GM18508 (cell line): ENCODE data around the gene PLCL1.

Experiments used
- ATAC-seq: cut with Tn5 transposase; IDR thresholded peaks from one replicate; pipeline ENCODE4 v1.9.1; 2021; ENCODE audit warnings: moderate number of reproducible peaks; ENCODE audit not compliant: insufficient read depth, unreplicated experiment

Gene PLCL1

GRCh38 chr2:197879812-197880408 is 75.5 kb downstream of the PLCL1 start:
- ATAC-seq = no peak

- no peak for ATAC-seq
Measured at GRCh38 chr2:197883354-197884032, 79.1 kb downstream of the PLCL1 start.

- ATAC-seq = no peak
Measured at GRCh38 chr2:197884252-197884651, 79.9 kb downstream of the PLCL1 start.

- ATAC-seq = no peak
Measured at GRCh38 chr2:197885126-197885525, 80.7 kb downstream of the PLCL1 start.

- no peak for ATAC-seq
Measured at GRCh38 chr2:197885587-197885986, 81.2 kb downstream of the PLCL1 start.

- ATAC-seq = no peak
Measured at GRCh38 chr2:197888321-197888720, 83.9 kb downstream of the PLCL1 start.

GRCh38 chr2:197889041-197889440 is 84.6 kb downstream of the PLCL1 start:
- peak; percentile 100 for ATAC-seq

GRCh38 chr2:197890168-197890567 is 85.8 kb downstream of the PLCL1 start:
- no peak for ATAC-seq

- ATAC-seq = no peak
Measured at GRCh38 chr2:197891897-197892442, 87.6 kb downstream of the PLCL1 start.

- ATAC-seq = no peak
Measured at GRCh38 chr2:197893403-197894177, 89.2 kb downstream of the PLCL1 start.

- ATAC-seq = no peak
Measured at GRCh38 chr2:197894751-197895274, 90.4 kb downstream of the PLCL1 start.

GRCh38 chr2:197897960-197898678 is 93.7 kb downstream of the PLCL1 start:
- ATAC-seq = no peak

GRCh38 chr2:197904446-197904845 is 100.1 kb downstream of the PLCL1 start:
- ATAC-seq = no peak

- ATAC-seq = no peak
Measured at GRCh38 chr2:197908156-197908555, 103.8 kb downstream of the PLCL1 start.

- no peak for ATAC-seq
Measured at GRCh38 chr2:197908990-197909776, 104.8 kb downstream of the PLCL1 start.

GRCh38 chr2:197911667-197912066 is 107.3 kb downstream of the PLCL1 start:
- ATAC-seq = no peak

GRCh38 chr2:197913084-197913483 is 108.7 kb downstream of the PLCL1 start:
- ATAC-seq = no peak

- no peak for ATAC-seq
Measured at GRCh38 chr2:197914778-197915177, 110.4 kb downstream of the PLCL1 start.

- ATAC-seq = no peak
Measured at GRCh38 chr2:197915548-197916265, 111.3 kb downstream of the PLCL1 start.
